ENCODE data around the gene SEC22B. TPM values are rescaled to one million over a fixed set of nuclear protein-coding genes. Genes with fewer than 3 reads are reported as not detected.

Gene SEC22B
- total RNA-seq, 1 experiment from 2014 or later = 9.9 TPM

Other genes with a start within 250 kb of the SEC22B start
- gene NOTCH2, start 106.9 kb downstream of the SEC22B start, total RNA-seq (2014; rRNA removed; shearing (Covaris generic); ENCODE audit: low replicate concordance) = 70.0 and 76.4 TPM in 2 replicates
- 1.7 and 3.4 TPM in 2 replicates for gene NBPF8, start 238.5 kb upstream of the SEC22B start, total RNA-seq (2014; rRNA removed; shearing (Covaris generic); ENCODE audit: low replicate concordance)

All from MG63 (cell line).